G401.6 (cell line): Measurements from ENCODE around the gene SRR.
"Not testable (repeated sequence)": the region's sequence is repeated elsewhere in the genome, so short reads cannot be mapped to it uniquely, and the experiment has no call there.

ENCODE experiments used
- FAIRE-seq: peaks from 2 replicates; lab custom pipeline; 2012; peaks lifted over from hg19 to GRCh38; lab: Jason Lieb, UNC

The SRR gene

GRCh38 chr17:2292100-2292499 lies 11.7 kb upstream of the SRR start:
- no peak for FAIRE-seq

- FAIRE-seq: no peak
These were observed 8.2 kb upstream of the SRR start for GRCh38 chr17:2295575-2295974.

GRCh38 chr17:2297023-2297422 lies 6.7 kb upstream of the SRR start:
- no peak for FAIRE-seq

GRCh38 chr17:2299136-2299535 lies 4.6 kb upstream of the SRR start:
- FAIRE-seq: no peak

- FAIRE-seq: no peak
These were observed 4.0 kb upstream of the SRR start for GRCh38 chr17:2299756-2300155.

GRCh38 chr17:2302778-2303203 lies 959 bp upstream of the SRR start:
- FAIRE-seq: no peak

- FAIRE-seq: no peak
These were observed 1.2 kb downstream of the SRR start for GRCh38 chr17:2304931-2305330.

GRCh38 chr17:2309338-2310154 lies 5.8 kb downstream of the SRR start:
- FAIRE-seq: no peak

GRCh38 chr17:2312736-2313135 lies 9.0 kb downstream of the SRR start:
- no peak for FAIRE-seq

GRCh38 chr17:2316916-2317205 lies 13.1 kb downstream of the SRR start:
- not testable (repeated sequence) for FAIRE-seq

GRCh38 chr17:2317796-2318195 lies 14.0 kb downstream of the SRR start:
- FAIRE-seq: no peak

- FAIRE-seq: no peak
These were observed 15.3 kb downstream of the SRR start for GRCh38 chr17:2319051-2319450.

GRCh38 chr17:2321399-2321798 lies 17.6 kb downstream of the SRR start:
- no peak for FAIRE-seq

GRCh38 chr17:2323629-2324314 lies 20.0 kb downstream of the SRR start:
- FAIRE-seq: no peak

GRCh38 chr17:2331303-2331702 lies 27.6 kb downstream of the SRR start:
- no peak for FAIRE-seq

GRCh38 chr17:2335726-2336214 lies 32.0 kb downstream of the SRR start:
- FAIRE-seq: no peak

- FAIRE-seq: peak; percentile 91
These were observed 32.6 kb downstream of the SRR start, which contains the start of gene TSR1 for GRCh38 chr17:2336215-2336851. TSR1 (minus strand) TSS chr17:2336457; CDS start chr17:2336427, 30 bp downstream.

- no peak for FAIRE-seq
These were observed 33.2 kb downstream of the SRR start, which contains the start of gene SGSM2 for GRCh38 chr17:2336852-2337543. SGSM2 (plus strand) TSS chr17:2337501; CDS start chr17:2337689, 188 bp downstream.

- FAIRE-seq: no peak
These were observed 34.0 kb downstream of the SRR start for GRCh38 chr17:2337544-2338314.

GRCh38 chr17:2338315-2338657 lies 34.5 kb downstream of the SRR start:
- FAIRE-seq: no peak

- no peak for FAIRE-seq
These were observed 39.7 kb downstream of the SRR start for GRCh38 chr17:2343421-2343820.

- no peak for FAIRE-seq
These were observed 40.8 kb downstream of the SRR start for GRCh38 chr17:2344528-2344927.
